Effector CD8-positive, alpha-beta T cell (primary cell): ENCODE results near the gene SLC6A3.

ENCODE experiments used
- DNase-seq: peaks from one replicate; lab custom pipeline; 2025; lab: John Stamatoyannopoulos, UW
- total RNA-seq, 4 experiments: gene quantifications; one replicate each; lab custom pipeline; 2026; lab: John Stamatoyannopoulos, UW

Gene SLC6A3
- total RNA-seq: 0.09 to 1.2 (median 0.38) reads per million in 4 experiments

DNA sequence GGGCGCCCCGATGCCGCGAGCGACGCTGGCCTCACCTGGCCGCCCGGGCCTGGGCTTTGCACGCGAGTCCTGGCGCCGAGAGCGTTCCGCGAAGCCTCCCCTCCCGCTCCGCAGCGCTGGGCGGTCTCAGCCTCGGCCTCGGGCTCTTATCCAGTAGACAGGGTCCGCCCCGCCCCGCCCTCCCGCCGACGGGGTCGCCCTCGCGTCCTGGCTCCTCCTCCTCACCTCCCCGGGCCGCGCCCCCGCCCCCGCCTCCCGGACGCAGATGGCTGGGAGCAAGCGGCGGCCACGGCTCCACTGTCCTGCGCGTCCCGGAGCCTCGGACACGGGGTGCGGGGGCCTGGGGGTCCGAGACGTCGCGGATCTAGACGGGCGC, at the start of gene SLC6A3:
SLC6A3 (minus strand) TSS at position 128 of the 376 bp plus-strand sequence. CDS start 2,243 bp downstream, outside the sequence.
- DNase-seq: peak; percentile 6

DNA sequence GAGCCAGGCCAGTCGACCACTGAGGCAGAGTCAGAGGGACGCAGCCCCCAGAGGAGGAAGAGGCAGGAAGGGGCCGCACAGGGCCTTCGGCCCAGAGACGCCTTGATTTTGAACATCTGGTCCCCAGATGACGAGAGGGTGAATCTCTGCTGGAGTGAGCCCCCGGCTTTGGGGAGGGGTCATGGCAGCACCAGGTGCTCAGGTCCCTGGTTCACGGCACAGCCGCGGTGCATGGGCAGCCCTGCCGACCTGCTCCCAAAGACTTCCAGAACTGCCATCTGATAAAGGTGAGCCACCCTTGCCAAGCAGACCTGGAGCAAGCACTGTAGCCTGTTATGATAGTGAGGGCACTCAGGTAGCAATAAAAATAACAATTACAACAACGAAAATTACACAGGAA, 48.7 kb upstream of the SLC6A3 start:
- no peak for DNase-seq

DNA sequence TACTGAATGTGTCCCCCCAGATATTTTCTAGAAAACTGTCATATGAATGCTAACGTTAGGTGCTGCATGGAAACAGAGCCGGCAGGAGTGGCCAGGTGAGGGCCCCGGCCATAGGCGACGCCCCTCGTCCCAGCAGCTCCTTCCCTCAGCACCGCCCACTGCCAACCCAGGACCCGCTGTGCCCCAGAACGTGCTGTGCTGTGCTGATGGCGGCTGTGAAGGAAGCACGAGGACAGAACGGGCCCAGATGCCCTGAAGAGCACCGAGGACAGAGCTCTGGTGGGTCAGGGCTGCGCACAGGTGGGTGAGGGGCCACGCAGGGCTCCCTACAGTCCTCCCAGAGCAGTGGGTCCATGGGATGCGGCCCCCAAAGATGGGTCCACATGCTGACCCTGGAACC, 48.2 kb upstream of the SLC6A3 start:
- DNase-seq: no peak

DNA sequence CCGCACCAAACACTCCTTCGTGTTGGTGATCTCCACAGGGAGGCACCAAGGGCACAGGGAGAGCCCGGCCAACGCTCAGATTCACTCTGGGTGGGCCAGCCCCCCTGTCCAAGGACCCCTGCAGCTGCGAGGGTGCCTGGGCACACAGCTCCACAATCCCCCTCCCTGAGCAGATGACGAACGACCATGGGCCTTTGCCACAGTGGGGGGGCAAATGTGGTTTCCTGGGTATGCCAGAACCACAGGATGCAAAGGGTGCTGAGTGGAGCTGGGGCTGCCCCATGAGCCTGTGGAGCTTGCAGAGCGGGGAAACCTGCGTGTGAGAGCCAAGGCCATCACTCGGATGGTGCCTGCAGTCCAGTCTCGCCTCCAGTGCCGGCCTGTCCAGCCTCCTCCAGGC, 47.5 kb upstream of the SLC6A3 start:
- DNase-seq: no peak

DNA sequence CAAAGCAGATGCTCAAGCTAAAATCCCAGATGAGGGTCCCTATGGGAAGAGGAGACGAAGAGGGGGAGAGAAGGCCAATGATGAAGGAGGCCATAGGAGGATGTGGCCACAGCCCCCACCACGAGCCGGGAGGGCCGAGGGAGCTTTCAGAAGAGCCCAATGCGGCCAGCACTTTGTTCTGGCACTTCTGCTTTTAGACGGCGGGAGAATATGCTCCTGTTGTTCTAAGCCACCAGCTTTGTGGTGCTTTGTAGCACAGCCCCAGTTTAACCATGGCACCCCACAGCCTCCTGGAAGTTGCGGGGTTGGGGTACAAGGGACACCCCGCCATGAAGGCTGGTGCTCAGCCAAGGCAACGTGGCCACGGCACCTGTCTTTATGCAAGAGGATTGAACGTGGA, 45.1 kb upstream of the SLC6A3 start:
- DNase-seq: no peak

DNA sequence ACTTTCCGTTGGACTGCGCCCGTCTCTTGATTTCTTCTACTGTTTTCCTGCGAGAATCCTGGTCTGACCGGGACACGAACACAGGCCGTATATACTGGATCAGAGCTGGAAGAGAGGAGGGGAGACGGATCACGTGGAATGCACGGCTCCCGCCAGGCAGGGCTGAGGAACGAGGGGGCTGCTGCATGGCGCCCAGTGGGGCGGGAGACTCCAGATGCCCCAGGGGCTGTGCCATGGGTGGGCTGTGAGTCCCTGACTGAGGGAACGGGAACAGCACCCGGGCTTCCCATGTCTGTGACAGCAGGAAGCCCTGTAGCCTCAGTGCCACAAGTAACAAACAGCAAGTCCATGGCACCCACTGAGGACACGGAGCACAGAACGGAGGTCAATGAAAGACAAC, 44.5 kb upstream of the SLC6A3 start:
- no peak for DNase-seq

DNA sequence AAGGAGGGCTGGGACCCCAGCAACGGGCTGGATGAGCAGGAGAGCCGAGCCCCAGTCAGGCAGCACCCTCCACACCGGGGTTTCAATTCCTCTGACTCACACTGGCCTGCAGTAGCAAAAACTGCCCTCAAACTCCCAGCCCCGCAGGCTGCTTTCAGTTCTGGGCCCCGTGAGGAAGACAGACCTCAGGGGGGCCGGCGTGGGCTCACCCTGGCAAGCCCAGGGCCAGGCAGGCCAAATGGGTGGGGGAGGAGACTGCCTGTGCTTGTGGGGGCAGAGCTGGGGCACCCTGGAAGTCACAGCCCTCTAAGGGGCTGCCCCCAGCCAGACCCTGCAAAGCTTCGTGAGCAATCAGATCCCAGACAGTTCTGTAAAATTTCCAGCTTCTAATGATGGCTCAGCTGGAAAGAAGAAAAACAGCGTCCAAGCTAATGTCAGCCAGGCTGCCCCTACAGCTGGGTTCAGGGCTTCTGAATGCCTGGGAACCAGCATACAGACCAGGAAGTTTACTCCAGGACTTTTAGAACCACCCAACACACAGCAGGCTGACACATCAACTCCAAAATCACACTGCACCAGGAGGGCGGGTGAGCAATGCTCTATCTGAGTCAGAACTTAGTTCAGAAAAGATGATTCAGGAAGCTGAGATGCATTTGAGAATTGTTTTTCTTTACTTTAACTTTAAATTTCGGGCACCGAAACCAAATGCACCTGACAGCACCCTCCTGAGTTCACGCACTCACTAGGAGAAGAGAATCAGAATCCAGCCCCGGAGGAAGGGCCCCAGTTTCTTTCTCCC, 43.8 kb upstream of the SLC6A3 start:
- no peak for DNase-seq

DNA sequence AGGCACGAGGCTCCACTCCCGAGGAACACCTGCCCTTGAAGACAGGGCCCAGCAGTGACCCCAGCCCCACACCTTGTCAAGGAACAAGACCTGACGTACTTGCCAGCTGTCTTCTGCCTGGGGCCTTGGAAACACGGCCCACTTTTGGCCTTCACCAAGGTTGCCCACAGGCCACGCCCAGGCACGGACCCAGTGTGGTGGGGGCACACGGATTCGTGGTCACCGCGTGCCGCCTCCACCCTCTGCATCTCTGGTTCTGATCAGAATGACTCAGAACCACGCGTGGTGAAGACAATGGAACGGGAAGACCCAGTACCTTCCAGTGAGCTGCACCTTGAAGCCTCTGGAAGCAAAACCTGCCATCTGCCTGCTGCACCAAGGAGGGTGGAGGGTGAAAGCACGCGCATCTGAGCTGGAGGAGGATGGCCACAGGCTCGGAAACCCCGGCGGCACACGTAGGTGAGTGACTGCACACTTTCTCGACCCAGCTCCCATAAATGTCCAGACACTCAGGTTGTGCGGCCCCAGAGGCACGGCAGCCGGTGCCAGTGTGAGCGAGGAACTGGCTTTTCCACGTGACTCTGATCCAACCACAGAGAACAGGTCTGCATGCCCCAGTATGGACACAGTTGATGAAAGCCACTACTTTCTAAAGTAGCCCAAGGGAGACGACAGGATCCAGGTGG, 42.0 kb upstream of the SLC6A3 start:
- DNase-seq: no peak

DNA sequence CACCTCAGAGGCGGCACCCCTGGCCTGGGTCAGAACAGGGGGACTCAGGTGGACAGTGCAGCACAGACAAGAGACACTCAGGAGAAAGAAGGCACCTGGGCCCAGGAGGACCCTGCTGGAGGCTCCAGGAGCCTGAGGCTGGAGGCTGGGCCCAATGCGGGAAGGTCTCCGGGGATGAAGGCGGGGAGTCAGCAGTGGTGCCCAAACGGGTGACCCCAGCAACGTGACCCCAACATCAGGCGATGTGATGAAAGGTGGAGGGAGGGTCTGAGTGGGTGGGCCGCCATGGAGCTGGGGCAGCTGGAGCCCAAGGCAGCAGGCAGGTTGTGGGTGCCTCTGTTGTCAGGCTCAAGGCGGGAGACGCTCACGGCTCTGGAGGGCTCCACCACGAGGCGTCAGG, 41.0 kb upstream of the SLC6A3 start:
- no peak for DNase-seq

DNA sequence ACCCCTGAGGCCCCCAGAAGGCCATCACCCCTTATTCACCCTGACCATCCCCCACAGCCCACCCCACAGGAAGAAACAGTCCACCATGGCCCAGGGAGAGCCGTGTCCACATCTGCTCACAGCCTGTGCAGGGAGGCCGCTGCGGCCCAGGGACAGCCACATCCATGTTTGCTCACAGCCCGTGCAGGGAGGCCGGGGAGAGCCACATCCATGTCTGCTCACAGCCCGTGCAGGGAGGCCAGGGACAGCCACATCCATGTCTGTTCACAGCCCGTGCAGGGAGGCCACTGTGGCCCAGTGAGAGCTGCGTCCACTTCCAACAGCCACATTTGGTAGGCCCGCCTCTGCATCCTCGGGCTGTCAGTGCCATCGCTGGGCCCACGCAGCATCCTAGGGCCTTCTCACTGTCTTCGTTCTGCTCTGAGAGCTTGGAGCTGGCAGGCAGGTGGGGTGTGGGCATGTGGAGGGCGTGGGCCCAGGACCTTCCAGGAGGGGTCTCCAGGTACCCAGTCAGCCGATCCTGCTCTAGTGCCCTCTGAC, 40.4 kb upstream of the SLC6A3 start:
- no peak for DNase-seq

DNA sequence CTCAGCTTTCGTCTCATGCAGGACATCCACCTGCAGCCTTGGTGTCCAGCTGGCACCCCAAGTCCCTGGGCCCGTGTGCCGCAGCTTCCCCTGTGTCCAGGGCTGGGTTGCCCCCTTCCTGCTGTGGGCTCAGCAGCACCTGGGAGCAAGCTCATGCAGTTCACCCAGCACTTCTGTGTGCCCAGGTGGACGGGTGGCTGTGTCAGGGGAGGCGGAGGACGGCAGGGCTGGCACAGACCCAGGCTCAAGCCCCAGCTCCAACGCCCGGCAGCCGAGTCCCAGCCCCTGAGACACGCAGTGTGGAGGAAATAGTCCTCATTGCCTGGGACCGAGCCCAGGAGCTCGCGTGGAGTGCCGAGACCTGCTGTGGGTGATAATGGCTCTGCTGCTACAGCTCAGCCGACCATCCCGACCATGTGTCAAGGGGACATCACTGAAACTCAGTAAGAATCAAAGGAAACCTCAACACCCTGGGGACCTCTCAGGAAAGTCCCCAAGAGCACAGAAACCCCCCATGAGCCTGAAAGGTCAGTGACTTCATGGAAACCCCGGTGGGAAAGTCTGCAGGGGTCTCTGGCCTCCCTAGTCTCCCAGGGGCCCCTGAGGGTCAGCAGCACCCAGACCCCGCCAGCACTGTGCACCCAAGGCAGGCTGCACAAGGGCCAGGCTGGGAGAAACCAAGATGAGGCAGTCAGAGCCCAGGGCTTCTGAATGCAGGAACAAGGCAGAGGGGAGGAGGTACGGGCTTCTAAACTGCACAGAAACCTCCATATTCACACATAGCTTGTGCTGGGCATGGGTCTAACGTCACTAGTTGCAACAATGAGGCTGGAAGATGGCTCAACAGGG, 39.7 kb upstream of the SLC6A3 start:
- DNase-seq: no peak

DNA sequence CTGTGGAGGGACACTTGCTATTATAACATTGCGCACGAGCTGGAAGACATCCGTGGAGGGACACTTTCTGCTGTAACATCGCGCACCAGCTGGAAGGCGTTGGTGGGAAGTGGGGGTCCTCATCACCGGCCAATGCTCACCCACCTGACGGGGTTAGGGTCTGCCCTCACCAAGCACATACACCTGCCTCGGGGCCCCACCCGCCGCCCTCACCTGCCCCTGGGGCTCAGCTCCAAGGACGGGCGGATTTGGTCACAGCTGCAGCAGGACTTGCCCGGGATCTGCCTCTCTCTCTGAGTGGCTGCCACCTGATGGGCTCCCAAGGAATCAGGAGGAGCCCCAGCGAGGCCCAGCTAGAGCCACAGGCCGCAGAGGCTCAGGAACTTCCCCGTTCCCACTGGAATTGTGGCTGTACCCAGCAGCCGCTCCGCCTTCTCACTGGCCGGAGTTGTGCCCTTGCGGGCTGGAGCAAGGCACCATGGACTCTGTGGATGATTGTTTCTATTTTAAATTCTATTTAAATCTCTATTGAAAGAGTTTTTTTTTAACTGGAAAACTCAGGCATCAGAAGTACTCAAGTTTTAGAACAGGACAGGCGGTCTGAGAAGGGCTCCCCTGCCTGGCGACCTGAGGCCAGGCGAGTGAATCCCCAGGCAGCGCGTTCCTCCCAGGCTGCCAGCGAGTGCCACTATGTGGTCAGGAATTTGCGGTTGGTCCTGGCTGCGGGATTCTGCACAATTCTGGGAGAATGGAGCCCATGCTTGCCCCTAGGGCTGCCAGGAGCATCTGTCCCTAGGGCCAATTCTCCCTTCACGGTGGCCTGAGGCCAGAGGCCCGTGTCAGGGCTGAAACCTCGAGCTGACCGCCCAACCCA, 38.9 kb upstream of the SLC6A3 start:
- DNase-seq: no peak

DNA sequence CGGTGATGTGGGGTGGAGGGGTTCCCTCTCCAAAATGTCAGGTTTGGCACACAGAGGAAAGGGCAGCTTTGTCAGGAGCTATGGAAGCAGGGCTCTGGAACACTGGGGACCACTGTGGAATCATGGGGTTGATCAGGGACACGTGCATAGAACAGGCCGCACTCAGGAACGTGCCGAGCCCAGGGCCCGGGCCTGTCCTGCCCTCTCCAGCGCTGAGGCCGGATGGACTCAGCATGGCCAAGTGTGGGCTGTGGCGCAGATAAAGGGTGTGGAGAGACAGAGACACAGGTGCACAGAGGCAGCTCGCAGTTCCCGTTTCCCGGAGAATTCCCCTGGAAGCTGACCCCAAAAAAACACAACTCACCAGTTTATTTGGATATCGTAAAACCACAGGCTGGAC, 37.8 kb upstream of the SLC6A3 start:
- no peak for DNase-seq

DNA sequence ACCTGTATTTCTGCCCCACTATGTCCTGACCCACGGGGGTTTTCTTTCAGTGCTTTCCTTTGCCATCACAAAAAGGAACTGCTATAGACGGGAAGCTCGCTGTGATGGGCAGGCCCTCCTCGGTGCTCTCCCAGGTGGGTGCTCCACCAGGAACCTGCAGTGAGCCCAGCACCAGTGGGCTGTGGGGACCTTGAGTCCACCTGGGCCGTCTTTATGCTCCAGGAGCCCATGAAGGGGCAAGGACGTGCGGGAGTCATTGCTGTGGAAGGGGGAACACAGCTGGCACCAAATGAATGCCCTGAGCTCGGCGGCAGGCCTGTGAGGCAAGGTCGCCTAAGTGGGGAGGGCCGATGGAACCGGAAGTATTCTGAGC, 36.7 kb upstream of the SLC6A3 start:
- DNase-seq: no peak

DNA sequence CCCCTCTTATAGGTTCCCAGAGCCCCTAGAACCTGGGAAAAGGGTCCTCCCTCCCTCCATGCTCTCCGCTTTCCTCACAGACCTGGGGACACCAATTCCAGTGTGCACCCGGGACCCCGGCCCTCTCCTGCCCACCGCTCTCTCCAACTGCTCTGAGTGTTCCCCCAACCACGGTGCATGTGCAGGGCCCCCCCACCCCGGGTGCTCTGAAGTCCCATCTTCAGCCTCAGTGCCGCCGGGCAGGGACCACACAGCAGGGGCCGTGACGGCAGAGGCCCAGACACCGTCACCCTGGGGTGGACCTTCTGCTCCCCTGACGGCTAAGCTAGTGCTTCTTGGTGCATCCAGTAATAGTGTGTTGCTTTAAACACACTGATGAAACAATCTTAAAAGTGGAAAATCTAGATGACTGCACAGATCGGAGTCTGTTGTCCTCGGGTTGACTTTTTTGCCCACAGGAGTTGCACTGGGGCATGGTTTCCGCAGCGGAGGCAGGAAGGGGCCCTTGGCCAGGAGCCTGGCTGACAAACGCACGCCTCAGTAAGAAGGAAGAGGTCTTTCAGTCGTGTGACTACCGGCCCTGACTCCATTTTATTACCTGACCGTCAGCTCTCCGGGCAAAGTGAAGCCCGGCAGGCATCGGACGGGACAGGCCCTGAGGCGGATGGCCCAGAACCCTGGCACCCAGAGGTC, 36.2 kb upstream of the SLC6A3 start:
- no peak for DNase-seq

DNA sequence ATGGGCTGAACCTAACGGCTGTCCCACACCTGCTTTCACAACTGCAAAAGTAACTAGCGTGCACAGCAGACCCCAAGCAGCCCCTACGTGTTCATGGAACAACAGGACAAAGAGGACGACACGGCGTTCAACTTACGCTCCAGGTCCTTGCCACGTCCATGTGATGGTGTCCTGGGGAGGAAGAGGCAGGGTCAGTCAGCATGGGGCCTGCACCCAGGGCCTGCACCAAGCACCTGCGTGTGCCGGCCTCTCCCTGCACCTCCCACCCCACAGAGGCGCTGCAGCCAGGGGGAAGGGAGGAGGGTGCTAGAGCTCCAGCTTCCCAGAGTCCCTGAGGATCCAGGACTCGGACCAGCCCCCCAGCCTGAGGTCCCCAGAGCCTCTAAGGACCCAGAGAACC, 35.6 kb upstream of the SLC6A3 start:
- DNase-seq: no peak

DNA sequence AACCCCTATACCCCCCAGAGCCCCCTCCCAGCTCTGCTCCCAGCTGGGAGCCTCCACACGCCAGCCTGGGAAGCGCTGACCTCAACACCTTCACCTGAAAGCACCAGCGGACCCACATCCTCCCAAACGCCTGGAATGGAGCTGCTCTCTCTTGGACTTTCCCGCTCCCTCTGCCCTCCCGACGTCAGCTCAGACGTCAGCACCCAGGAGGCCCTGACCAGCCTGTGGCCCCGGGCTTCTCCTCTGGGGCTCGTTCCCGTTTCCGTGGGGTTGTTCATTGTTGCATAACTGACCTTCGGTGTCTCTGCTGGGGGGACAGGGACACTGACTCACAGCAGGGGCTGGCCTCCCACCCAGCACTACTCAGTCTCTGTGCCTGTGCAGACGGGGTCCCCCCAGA, 35.0 kb upstream of the SLC6A3 start:
- DNase-seq: no peak

DNA sequence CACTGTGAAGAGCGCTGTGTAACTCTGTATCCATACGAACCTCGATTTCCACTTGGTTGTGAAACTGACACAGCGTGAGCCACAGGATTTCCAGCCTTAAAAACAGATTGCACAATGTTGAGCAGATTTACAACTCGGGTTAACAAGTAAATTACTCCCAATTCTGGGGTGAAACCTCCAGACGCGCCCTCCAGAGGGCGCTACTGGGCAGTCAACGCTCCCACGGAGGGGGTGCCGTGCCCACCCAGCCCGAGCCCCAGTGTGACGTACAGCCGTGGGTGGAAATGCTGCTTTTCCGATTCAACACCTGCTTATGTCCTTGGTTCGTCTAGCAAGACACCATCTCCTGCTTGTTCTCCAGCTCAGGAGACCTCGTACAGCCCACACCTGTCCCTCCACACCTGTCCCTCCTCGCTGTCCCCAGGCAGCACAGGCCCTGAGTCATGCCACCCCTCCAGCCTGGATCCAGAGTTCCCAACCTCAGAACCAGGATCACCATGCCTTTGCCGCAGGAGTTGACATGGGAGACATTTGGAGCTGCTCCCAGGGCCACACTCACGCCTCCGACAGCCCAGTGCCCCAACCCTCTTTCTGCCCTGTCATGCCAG, 34.4 kb upstream of the SLC6A3 start:
- peak; percentile 51 for DNase-seq

DNA sequence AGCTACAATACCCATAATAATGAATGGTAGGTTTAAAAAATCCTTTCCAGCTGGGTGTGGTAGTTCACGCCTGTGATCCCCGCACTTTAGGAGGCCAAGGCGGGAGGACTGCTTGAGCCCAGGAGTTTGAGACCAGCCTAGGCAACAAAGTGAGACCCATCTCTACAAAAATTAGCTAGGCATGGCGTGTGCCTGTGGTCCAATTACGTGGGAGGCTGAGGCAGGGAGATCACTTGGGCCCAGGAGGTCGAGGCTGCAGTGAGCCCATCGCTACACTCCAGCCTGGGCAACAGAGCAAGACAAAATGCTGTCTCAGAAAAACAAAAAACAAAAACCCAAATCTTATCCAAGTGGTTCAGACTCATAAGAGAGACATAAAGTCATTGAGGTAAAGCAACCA, 33.8 kb upstream of the SLC6A3 start:
- no peak for DNase-seq

DNA sequence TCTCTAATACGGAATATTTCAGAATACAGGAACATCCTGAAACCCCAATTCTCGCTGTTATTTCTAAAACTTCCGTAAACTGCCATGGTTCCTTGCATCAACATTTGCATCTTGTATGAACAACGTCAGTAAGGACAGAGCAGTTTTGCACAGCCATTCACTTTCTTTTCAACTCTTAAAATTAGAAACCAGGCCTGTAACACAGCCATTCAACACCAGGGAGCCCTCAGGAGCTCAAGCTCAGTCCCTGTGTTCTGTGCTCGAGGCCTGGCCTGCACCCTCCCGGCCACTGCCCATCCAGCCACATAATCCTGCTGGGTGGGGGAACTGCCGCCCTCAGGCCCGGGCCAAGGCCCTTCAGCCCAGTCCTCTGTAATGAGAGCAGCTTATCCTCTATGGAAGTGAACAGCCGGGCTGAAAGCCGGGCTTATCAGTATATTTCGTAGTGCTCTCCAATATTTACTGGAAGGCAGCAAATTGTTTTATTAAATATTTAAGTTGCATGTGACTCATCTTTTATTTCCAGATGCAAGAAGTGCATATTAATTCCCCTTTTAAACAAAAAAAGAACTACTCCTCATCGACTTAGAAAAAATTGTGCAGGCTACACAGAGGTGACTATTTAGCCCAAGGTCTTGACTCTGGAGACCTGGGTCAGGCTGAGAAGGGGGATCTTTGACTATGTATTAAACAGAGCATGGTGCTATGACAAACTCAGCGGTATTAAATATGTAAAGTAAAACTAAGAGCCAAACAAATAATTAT, 33.2 kb upstream of the SLC6A3 start:
- no peak for DNase-seq
